Dedifferentiated amniotic fluid mesenchymal stem cell (primary cell): Measurements from ENCODE around the gene PDLIM1.

Experiments
- DNase-seq: peaks from one replicate; pipeline ENCODE4 v3.0.0-alpha.2; 2016; ENCODE audit errors: extremely low spot score

Gene PDLIM1

GRCh38 chr10:95314192-95314918, 23.6 kb upstream of the PDLIM1 start:
- no peak for DNase-seq

- no peak for DNase-seq
Observed at GRCh38 chr10:95312986-95313495, 22.2 kb upstream of the PDLIM1 start.

GRCh38 chr10:95312257-95312656, 21.5 kb upstream of the PDLIM1 start:
- no peak for DNase-seq

- DNase-seq: no peak
Observed at GRCh38 chr10:95309958-95310357, 19.2 kb upstream of the PDLIM1 start.

GRCh38 chr10:95308389-95309302, 17.8 kb upstream of the PDLIM1 start:
- peak; percentile 86 for DNase-seq

GRCh38 chr10:95306851-95307250, 16.0 kb upstream of the PDLIM1 start:
- no peak for DNase-seq

- DNase-seq: no peak
Observed at GRCh38 chr10:95306318-95306650, 15.5 kb upstream of the PDLIM1 start.

GRCh38 chr10:95305606-95306317, 15.0 kb upstream of the PDLIM1 start:
- DNase-seq: no peak

GRCh38 chr10:95304976-95305375, 14.2 kb upstream of the PDLIM1 start:
- no peak for DNase-seq

- DNase-seq: no peak
Observed at GRCh38 chr10:95304463-95304862, 13.7 kb upstream of the PDLIM1 start.

GRCh38 chr10:95303950-95304349, 13.1 kb upstream of the PDLIM1 start:
- no peak for DNase-seq

GRCh38 chr10:95303535-95303934, 12.7 kb upstream of the PDLIM1 start:
- DNase-seq: no peak

- DNase-seq: no peak
Observed at GRCh38 chr10:95300022-95300539, 9.3 kb upstream of the PDLIM1 start.

GRCh38 chr10:95297402-95297801, 6.6 kb upstream of the PDLIM1 start:
- no peak for DNase-seq

GRCh38 chr10:95296764-95297163, 6.0 kb upstream of the PDLIM1 start:
- no peak for DNase-seq

GRCh38 chr10:95295031-95295755, 4.4 kb upstream of the PDLIM1 start:
- no peak for DNase-seq

GRCh38 chr10:95293631-95294030, 2.8 kb upstream of the PDLIM1 start:
- no peak for DNase-seq

GRCh38 chr10:95291365-95292039, 699 bp upstream of the PDLIM1 start:
- no peak for DNase-seq

- no peak for DNase-seq
Observed at GRCh38 chr10:95289921-95290421, 832 bp downstream of the PDLIM1 start.
